ENCODE data around the gene OXCT2.
A peak's percentile ranks its signal among the peaks of the same experiment; 100 is the strongest.
"Not testable (repeated sequence)": the region's sequence is repeated elsewhere in the genome, so short reads cannot be mapped to it uniquely, and the experiment has no call there.

OXCT2 gene

DNA sequence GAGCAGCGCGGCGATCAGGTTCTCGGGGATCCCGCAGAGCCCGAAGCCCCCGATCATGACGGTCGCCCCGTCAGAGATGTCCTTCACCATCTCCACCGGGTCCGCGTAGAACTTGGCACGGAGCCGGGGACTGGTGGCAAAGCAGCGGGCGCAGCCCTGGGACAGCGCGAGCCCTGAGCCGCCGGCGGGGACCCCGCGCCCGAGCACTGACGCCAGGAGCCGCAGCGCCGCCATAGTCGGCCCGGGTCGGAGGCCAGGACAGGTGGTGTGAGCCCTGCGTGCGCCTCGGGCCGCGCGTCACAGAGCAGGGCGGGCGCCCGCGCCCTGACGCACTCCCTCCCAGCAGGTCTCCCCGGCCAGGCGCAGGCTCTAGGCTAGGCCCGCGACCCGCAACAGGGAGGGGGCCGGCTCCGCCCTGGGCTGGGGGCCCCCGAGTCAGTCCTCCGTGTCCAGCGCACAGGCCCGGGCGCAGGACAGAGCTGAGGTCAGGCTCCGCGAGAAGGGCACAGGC, at the start of gene OXCT2:
Gene OXCT2, minus strand, starts transcription at position 327 of the 511 bp plus-strand sequence. Its CDS starts 93 bp downstream, at position 234.
- DNase-seq: not testable (repeated sequence)

DNA sequence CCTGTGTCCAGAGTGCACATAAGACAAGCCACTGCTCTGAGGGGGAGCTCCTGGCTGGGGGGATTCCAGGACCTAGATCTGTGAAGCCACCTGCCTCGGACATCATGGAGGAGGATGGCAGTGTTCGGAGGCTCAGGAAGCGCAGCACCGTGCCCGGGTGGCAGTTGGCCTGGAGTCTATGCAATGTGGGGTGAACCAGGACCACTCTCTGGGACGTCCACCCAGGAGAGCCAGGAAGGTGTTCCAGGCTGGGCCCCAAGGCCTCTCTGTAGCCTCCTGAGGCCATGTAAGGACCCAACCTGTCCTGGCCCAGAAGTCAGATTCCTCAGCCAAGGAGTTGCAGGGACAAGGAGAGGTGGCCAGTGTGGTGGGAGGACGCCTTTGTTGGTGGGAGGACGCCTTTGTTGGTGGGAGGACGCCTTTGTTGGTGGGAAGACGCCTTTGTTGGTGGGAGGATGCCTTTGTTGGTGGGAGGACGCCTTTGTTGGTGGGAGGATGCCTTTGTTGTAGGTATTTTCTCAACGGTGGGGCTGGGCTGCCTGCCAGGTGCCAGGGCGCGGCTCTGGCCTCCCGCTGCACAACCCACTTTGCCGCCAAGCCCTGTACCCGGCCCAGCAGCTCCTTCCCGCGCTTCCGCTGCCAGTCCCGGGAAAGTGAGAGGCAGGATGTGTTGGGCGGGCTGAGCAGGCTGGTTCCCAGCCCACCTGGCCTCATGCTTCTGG, 48.1 kb upstream of the OXCT2 start:
- no peak for DNase-seq

DNA sequence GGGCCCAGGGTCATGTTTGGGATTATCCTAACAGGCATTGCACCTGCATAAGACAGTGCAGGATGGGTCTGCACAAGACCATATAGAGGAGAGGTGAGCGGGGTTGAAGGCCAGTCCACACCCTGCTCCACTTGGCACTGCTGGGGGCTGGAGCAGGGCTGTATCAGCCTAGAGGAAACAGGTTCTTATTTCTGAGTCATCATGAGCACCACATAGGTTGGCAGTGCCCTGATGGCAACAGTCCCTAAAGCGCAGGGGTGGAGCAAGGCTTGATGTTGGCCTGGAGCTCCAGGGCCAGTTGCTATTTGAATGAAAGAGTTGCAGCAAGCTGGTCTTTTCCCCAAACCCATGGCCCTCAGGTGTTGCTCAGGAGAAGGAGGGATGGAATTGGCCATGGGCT, 47.3 kb upstream of the OXCT2 start:
- DNase-seq: no peak

- DNase-seq: peak; percentile 69
Observed at GRCh38 chr1:39817091-39817932, 46.2 kb upstream of the OXCT2 start.

DNA sequence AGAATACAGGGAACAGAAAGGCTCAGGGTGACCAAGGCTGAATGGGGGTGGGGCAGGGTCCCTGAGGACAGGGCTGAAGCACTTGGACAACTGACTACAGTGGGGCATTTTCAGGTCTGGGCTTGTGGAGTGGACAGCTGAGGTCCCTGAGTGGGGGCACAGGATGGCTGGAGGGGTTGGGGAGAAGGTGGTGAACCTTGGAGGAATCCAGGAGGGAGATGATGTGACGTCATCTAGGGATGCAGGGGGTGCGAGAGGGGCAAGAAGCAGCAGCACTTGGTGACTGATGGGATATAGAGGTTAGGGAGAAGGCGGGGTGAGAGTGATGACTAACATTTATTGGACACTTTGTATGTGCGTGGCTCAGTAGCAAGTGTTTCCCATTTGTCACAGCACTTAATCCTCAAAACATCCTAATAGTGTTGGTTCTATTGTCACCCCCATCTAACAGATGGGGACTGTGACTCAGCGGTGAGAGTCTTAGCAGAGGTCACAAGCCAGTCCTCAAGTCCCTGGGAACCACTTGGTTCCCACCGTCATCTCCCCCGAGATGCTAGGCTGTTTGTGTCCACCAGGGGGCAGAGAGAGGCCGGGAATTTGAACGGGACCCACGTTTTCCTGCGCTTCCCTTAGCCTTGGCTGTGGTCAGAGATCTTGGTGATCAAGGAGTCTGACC, 45.4 kb upstream of the OXCT2 start:
- DNase-seq: no peak

DNA sequence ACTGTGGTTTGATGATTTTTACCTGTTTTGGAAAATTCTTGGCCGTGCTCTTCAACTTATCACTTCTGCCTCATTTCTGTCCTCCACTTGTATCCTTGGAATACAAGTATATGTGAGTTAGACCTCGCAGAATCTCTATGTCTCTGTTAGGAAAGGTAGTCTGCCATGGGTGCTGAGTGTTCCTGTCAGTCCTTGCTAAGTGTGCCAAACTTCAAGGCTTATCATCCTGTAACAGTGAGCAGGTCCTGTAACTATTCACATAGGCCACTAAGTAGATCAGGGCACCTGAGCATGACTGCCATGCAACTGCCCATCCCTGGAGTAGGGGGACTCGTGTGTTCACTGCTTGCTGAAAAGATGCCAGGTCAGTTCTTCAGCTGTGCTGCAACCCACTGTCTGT, 41.8 kb upstream of the OXCT2 start:
- no peak for DNase-seq

DNA sequence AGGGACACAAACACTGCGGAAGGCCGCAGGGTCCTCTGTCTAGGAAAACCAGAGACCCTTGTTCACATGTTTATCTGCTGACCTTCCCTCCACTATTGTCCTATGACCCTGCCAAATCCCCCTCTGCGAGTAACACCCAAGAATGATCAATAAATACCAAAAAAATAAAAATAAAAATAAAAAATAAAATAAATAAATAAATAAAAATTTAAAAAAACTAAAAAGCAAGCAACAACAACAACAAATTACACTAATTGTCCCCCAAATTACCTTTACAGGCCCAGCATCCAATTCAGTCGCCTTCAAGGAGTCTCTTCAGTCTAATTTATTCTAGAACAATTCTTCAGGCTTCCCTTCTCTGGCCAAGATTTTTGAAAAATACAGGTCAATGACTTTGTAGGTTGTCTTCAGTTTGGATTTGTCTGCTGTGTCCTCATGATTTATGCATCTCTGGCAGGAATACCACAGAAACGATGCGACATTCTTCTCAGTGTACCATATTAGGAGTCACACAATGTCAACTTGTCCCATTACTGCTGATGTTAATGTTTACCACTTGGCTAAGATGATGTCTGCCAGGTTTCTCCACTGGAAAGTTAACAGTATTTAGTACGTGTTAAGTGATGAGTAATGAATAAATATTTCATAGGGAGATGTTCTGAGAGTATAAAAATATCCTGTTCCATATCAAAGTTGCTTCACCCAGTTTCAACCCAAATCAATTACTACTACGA, 37.8 kb upstream of the OXCT2 start:
- no peak for DNase-seq

- DNase-seq: no peak
Observed at GRCh38 chr1:39805385-39805784, 34.2 kb upstream of the OXCT2 start.

DNA sequence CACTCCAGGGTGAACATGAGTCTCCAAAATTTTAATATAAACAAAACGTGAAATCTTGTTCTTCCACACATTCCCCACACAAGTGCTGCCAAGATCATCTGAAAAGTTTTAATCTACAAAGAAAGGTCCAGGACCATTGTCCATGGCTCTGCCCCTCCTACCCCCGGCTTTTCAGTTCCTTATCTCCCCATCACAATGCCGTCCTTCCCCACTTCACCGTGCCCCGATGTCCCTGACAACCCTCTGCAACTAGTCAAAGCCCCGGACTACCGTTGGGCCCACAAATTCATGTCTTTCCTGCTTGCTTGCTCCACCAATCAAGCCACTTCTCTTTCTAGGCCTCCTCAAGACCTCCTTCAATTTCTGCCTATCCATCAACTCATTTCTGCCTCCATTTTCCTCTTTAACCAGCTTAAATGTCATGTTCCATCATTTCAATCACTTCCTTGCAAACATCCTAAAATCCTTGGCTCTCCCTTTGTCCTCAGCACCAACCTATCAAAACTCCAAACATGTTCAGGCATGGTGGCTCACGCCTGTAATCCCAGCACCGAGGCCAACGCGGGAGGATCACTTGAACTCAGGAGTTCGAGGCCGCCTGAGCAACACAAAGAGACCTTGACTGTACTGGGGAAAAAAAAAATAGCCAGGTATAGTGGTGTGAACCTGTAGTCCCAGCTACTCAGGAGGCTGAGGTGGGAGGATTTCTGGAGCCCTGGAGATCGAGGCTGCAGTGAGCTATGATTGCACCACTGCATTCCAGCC, 31.5 kb upstream of the OXCT2 start:
- no peak for DNase-seq

- no peak for DNase-seq
Observed at GRCh38 chr1:39800471-39800835, 29.3 kb upstream of the OXCT2 start.

DNA sequence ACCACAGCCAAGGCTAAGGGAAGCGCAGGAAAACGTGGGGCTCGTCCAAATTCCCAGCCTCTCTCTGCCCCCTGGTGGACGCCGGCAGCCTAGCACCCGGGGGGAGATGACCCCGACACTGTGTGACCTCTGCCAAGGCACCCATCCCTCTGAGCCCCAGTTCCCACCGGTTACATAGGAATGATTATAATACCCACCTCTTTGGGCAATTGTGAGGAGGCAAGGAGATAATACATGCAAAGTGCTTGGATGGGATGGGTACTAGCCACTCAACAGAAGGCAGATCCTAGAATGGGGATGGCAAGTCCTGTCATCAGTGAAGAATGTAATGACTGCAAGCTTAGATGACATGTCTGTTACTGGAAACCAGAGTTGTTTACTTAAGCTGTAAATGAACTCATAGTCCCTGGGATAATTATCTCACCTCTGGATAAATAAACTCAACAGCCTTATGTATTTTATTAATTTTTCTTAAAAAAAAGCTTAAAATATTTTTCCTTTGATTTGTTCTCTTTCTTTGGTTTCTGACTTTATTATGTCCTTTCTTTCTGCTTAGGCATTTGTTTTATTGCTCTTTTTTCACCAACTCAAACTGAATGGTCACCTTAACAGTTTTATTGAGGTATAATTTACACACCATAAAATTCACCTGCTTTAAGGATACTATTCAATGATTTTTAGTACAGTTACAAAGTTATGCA, 28.8 kb upstream of the OXCT2 start:
- DNase-seq: no peak

GRCh38 chr1:39798859-39799769, 28.0 kb upstream of the OXCT2 start:
- not testable (repeated sequence) for DNase-seq

GRCh38 chr1:39795651-39796050, 24.5 kb upstream of the OXCT2 start:
- no peak for DNase-seq

- DNase-seq: no peak
Observed at GRCh38 chr1:39791838-39792237, 20.7 kb upstream of the OXCT2 start.

GRCh38 chr1:39789571-39790110, 18.5 kb upstream of the OXCT2 start:
- DNase-seq: no peak

GRCh38 chr1:39788758-39789570, 17.8 kb upstream of the OXCT2 start, which contains the start of gene BMP8B:
Gene BMP8B (minus strand): TSS chr1:39788865. CDS start chr1:39788485, 380 bp downstream.
- DNase-seq: no peak

- no peak for DNase-seq
Observed at GRCh38 chr1:39788426-39788757, 17.2 kb upstream of the OXCT2 start.

GRCh38 chr1:39787964-39788363, 16.8 kb upstream of the OXCT2 start:
- not testable (repeated sequence) for DNase-seq

GRCh38 chr1:39787468-39787867, 16.3 kb upstream of the OXCT2 start:
- DNase-seq: no peak
